Measurements from ENCODE around the gene BEND6.

GRCh38 chr6:56963793-56964192 is 8.9 kb downstream of the BEND6 start:
- no peak for TF ChIP-seq CTCF (IDR thresholded peaks at IDR 0.05; ENCODE audit: low read depth, low read length)
- TF ChIP-seq MAX (IDR thresholded peaks at IDR 0.05; ENCODE audit: low read depth, low read length), result no peak
- TF ChIP-seq POLR2A (IDR thresholded peaks at IDR 0.05; ENCODE audit: extremely low read depth, insufficient read length), result no peak
- TF ChIP-seq MYC (IDR thresholded peaks at IDR 0.05; ENCODE audit: low read depth, low read length), result no peak
